Gastrocnemius medialis (tissue), 4 donors: ENCODE data around the gene UGT1A10. TPM values are rescaled to one million over a fixed set of nuclear protein-coding genes. Genes with fewer than 3 reads are reported as not detected.

Source experiments
- ATAC-seq, 2 donors: fragments of 150-250 bp; one replicate each; pipeline ENCODE4 v1.9.1; 2016
- DNase-seq, 2 donors: peaks; one replicate each; pipeline ENCODE4 v3.0.0-alpha.2; 2019
- H3K27ac ChIP-seq, 4 donors: fragments of 200-600 bp; sonication (generic); 1 replicate in 1 of 4; 2 replicates in 3 of 4; pipeline ENCODE4 v1.5.1; 2016 to 2018; ENCODE audit warnings: mild to moderate bottlenecking in 2 of 4, moderate library complexity in 1 of 4
- H3K27me3 ChIP-seq, 3 donors: fragments of 200-600 bp; sonication (generic) in 2 of 3; 1 replicate in 1 of 3; 2 replicates in 2 of 3; pipeline versions ENCODE4 v1.5.1 to v1.6.0; 2016 to 2019; ENCODE audit warnings: mild to moderate bottlenecking in 1 of 3, moderate library complexity in 1 of 3
- H3K36me3 ChIP-seq, 2 donors: fragments of 200-600 bp; sonication (generic) in 1 of 2; one replicate each; pipeline ENCODE4 v1.5.1; 2017 to 2018
- H3K4me1 ChIP-seq, 2 donors: fragments of 200-600 bp; sonication (generic) in 1 of 2; one replicate each; pipeline ENCODE4 v1.5.1; 2016 to 2017; ENCODE audit warnings: mild to moderate bottlenecking in 2 of 2
- H3K4me3 ChIP-seq, 4 donors: fragments of 200-600 bp; sonication (generic) in 3 of 4; 1 replicate in 1 of 4; 2 replicates in 3 of 4; pipeline ENCODE4 v1.5.1; 2016 to 2019; ENCODE audit warnings: mild to moderate bottlenecking in 2 of 4
- H3K9me3 ChIP-seq, 3 donors: fragments of 200-600 bp; sonication (generic) in 2 of 3; 1 replicate in 1 of 3; 2 replicates in 2 of 3; pipeline ENCODE4 v1.5.1; 2016 to 2019
- POLR2A ChIP-seq, 2 donors: fragments of 450-650 bp; IDR thresholded peaks; one replicate each; pipeline ENCODE4 v1.6.1; 2017; ENCODE audit warnings: antibody characterized with exemption in 2 of 2, mild to moderate bottlenecking in 2 of 2, moderate library complexity in 2 of 2
- in situ Hi-C, 4 donors: fragments of 200-750 bp; cut with MboI; loops; one replicate each; pipeline versions ENCODE4 v1.15.0 to v1.8.0; 2017; ENCODE audit warnings: low sequenced_read_pairs in 4 of 4
- intact Hi-C: fragments of 100-400 bp; cut with DNase I; formaldehyde crosslinking; loops from one replicate; pipeline ENCODE4 v1.15.1; 2023; ENCODE audit warnings: low total_unique reads
- total RNA-seq, 4 donors: library from RNA; depleted of rRNA; stranded (reverse); fragments of >200 nt; gene quantifications; one replicate each; pipeline versions ENCODE4 v1.1.0 to v1.2.3, GENCODE V29; 2016
- TF ChIP-seq, protein P1 (sequence below), 5 experiments: fragments of 450-650 bp in 3 of 5; fragments of 200-600 bp in 2 of 5; sonication (generic) in 2 of 5; IDR thresholded peaks in 4 of 5; conservative IDR thresholded peaks in 1 of 5; 1 replicate in 4 of 5; 2 replicates in 1 of 5; pipeline ENCODE4 v1.5.1; 2016 to 2019; ENCODE audit warnings: antibody characterized with exemption in 5 of 5, mild to moderate bottlenecking in 3 of 5, moderate library complexity in 3 of 5

Gene UGT1A10
- total RNA-seq, 4 donors from 2014 or later, result 0.12 TPM; not detected in 3

DNA sequence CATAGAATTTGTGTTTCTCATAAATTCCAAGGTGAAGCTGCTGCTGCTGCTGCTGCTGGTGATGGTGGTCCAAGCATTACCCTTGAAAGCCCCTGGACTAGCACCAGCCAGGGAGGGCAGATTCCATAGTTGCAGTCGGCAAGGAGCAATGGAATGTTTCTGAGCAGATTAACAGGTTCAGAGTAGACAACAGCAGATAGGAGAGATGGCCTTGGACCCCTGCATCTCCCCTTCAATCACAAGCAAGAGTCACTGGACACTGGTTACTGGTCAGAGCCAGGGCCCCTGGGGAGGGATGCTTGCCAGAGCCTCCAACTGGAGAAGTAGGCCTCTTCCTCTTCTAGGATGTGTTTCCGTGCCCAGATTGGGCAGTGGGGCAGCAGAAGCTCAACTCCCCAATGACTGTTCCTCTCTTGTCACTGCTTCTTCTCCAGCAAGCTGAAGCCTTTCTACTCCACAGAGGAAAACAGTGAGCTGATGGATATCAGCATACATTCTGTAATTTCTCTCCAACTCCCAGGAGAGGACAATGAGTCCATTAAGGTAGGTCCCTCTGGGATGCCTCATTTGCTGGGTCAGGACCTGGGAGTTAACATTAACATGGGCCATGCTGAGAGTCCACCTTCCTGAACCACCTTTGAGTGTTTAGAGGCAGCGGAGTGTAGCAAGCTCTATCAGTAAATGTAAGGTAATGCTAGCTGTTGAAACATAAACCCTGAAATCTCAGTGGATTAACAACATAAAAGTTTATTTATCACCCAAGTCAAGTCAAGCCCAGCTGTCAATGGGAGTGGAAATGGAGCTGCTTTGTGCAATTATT lies 177.2 kb downstream of the UGT1A10 start:
- no peaks in the 10 kb centered on the region for H3K36me3 ChIP-seq
- H3K9me3 ChIP-seq, result no peaks in the 10 kb centered on the region
- in situ Hi-C loops, result no loop called here
- H3K4me1 ChIP-seq, result no peaks in the 10 kb centered on the region
- H3K27ac ChIP-seq, result no peak overlapping the region
- intact Hi-C loops, result no loop called here
- no peak overlapping the region for H3K4me3 ChIP-seq
- TF ChIP-seq, protein P1, sequence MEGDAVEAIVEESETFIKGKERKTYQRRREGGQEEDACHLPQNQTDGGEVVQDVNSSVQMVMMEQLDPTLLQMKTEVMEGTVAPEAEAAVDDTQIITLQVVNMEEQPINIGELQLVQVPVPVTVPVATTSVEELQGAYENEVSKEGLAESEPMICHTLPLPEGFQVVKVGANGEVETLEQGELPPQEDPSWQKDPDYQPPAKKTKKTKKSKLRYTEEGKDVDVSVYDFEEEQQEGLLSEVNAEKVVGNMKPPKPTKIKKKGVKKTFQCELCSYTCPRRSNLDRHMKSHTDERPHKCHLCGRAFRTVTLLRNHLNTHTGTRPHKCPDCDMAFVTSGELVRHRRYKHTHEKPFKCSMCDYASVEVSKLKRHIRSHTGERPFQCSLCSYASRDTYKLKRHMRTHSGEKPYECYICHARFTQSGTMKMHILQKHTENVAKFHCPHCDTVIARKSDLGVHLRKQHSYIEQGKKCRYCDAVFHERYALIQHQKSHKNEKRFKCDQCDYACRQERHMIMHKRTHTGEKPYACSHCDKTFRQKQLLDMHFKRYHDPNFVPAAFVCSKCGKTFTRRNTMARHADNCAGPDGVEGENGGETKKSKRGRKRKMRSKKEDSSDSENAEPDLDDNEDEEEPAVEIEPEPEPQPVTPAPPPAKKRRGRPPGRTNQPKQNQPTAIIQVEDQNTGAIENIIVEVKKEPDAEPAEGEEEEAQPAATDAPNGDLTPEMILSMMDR (IDR thresholded peaks at IDR 0.05 in 4 of 5, conservative IDR thresholded peaks at IDR 0.05 in 1 of 5), result no peak
- no peak for TF ChIP-seq POLR2A (IDR thresholded peaks at IDR 0.05)
- ATAC-seq (no peak), DNase-seq (no peak)
- H3K27me3 ChIP-seq, result no peaks in the 10 kb centered on the region

DNA sequence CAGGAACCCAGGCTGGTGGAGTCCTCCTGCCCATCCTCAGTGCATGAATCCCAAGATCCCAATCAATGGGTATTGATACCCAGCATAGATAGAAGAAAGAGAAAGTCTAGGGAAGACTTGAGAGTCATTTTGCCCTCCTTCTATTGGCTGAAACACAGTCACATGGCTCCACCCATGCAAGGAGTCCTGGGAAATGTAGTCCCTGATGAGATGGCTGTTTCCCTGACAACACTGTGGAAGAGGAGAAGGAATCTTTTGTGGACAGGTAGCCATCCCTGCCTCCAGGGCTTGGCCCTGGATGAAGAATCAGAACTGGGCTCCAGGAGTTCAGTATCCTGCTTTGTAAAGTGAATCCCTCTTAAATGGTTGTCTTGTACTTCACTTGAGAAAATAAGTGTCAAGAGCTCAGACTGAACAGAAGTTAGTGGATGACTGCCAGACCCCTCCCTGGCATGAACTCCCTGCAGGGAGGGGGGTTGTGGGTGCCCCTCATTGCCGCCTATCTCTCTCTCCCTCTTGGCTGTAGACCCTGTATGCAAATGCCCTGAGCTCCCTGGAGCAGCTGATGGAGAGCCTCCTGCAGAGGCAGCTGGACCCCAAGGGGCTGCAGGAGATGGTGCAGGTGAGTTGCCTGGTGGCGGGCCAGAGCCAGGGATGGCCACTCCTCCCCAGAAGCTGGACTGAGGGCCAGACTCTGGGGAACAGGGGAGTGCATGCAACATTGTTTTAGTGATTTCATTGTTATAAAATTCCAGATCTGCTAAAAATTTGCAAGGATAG lies 178.0 kb downstream of the UGT1A10 start:
- intact Hi-C loops (no loop called here), in situ Hi-C loops (no loop called here)
- ATAC-seq, result no peak
- DNase-seq, result no peak
- H3K36me3 ChIP-seq, result no peaks in the 10 kb centered on the region
- no peak overlapping the region for H3K27ac ChIP-seq
- no peak overlapping the region for H3K4me3 ChIP-seq
- H3K9me3 ChIP-seq, result no peaks in the 10 kb centered on the region
- H3K4me1 ChIP-seq, result no peaks in the 10 kb centered on the region
- H3K27me3 ChIP-seq, result no peaks in the 10 kb centered on the region
- no peak for TF ChIP-seq POLR2A (IDR thresholded peaks at IDR 0.05)
- TF ChIP-seq, protein P1 (IDR thresholded peaks at IDR 0.05 in 4 of 5, conservative IDR thresholded peaks at IDR 0.05 in 1 of 5), result no peak

DNA sequence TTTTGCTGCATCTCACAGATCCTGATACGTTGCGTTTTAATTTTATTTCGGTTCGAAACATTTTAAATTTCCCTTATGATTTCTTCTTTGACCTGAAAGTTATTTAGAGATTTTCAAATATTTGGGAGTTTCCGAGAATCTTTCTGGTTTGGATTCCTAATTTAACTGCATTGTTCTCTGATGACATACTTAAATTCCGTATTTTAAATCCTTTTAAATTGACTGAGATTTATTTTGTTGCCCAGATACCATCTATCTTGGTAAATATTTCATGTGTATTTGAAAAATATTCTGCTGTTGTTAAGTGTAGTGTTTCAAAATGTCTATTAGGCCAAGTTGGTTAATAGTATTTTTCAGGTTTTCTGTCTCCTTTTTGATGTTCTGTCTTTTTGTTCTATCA lies 179.6 kb downstream of the UGT1A10 start:
- no peaks in the 10 kb centered on the region for H3K36me3 ChIP-seq
- no peak overlapping the region for H3K27ac ChIP-seq
- DNase-seq (no peak), ATAC-seq (no peak)
- intact Hi-C loops (no loop called here), in situ Hi-C loops (no loop called here)
- no peaks in the 10 kb centered on the region for H3K4me1 ChIP-seq
- H3K27me3 ChIP-seq, result no peaks in the 10 kb centered on the region
- H3K4me3 ChIP-seq, result no peak overlapping the region
- TF ChIP-seq, protein P1 (IDR thresholded peaks at IDR 0.05 in 4 of 5, conservative IDR thresholded peaks at IDR 0.05 in 1 of 5), result no peak
- no peak for TF ChIP-seq POLR2A (IDR thresholded peaks at IDR 0.05)
- H3K9me3 ChIP-seq, result no peaks in the 10 kb centered on the region

DNA sequence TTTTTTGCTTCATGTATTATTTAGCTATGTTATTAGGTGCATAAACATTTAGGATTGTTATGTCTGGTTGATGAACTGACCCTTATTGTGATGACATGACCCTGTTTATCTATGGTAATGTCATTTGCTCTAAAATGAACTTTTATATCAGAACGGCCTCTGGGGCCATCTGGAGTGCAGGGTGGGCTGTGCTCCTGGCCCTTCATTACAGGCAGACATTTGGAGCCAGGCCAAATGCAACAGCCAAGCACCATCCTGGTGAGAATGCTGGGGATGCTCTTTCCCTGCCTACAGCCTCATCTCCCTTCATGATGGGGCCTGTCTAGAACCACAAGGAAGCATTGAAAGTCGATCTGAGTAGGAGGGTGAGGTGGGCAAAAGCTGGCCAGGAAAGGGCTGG lies 180.1 kb downstream of the UGT1A10 start:
- H3K4me3 ChIP-seq, result no peak overlapping the region
- TF ChIP-seq POLR2A (IDR thresholded peaks at IDR 0.05), result no peak
- TF ChIP-seq, protein P1 (IDR thresholded peaks at IDR 0.05 in 4 of 5, conservative IDR thresholded peaks at IDR 0.05 in 1 of 5), result no peak
- H3K4me1 ChIP-seq, result no peaks in the 10 kb centered on the region
- no peak for ATAC-seq
- DNase-seq, result no peak
- H3K9me3 ChIP-seq, result no peaks in the 10 kb centered on the region
- H3K27me3 ChIP-seq, result no peaks in the 10 kb centered on the region
- intact Hi-C loops (no loop called here), in situ Hi-C loops (no loop called here)
- no peak overlapping the region for H3K27ac ChIP-seq
- H3K36me3 ChIP-seq, result no peaks in the 10 kb centered on the region
